GM21390 (cell line): Measurements from ENCODE around the gene GLCCI1.
A peak's percentile ranks its signal among the peaks of the same experiment; 100 is the strongest.

Source experiments
- ATAC-seq: cut with Tn5 transposase; IDR thresholded peaks from one replicate; pipeline ENCODE4 v1.9.1; 2021; ENCODE audit not compliant: unreplicated experiment

The GLCCI1 gene

GRCh38 chr7:8126601-8127167 is 158.1 kb downstream of the GLCCI1 start:
- no peak for ATAC-seq

GRCh38 chr7:8128449-8129317 is 160.1 kb downstream of the GLCCI1 start:
- ATAC-seq = no peak

- ATAC-seq = no peak
Observed at GRCh38 chr7:8129318-8129659, 160.7 kb downstream of the GLCCI1 start.

GRCh38 chr7:8130663-8131062 is 162.1 kb downstream of the GLCCI1 start:
- ATAC-seq = no peak

- ATAC-seq = peak; percentile 61
Observed at GRCh38 chr7:8131694-8132605, 163.4 kb downstream of the GLCCI1 start.

GRCh38 chr7:8133188-8133848 is 164.7 kb downstream of the GLCCI1 start:
- ATAC-seq = peak; percentile 18

GRCh38 chr7:8134089-8134733 is 165.6 kb downstream of the GLCCI1 start:
- ATAC-seq = peak; percentile 60

- no peak for ATAC-seq
Observed at GRCh38 chr7:8135417-8135816, 166.8 kb downstream of the GLCCI1 start.

- ATAC-seq = no peak
Observed at GRCh38 chr7:8136051-8136730, 167.6 kb downstream of the GLCCI1 start.
